H9 (cell line): ENCODE data around the gene MAP4K3. TPM values are rescaled to one million over a fixed set of nuclear protein-coding genes. Genes with fewer than 3 reads are reported as not detected.
"Not testable (repeated sequence)": the region's sequence is repeated elsewhere in the genome, so short reads cannot be mapped to it uniquely, and the experiment has no call there.

Experiments
- DNase-seq: peaks from one replicate; pipeline ENCODE4 v3.0.0-alpha.2; 2017
- H2AFZ ChIP-seq: one replicate; pipeline ENCODE4 v1.6.1; 2013; ENCODE audit warnings: mild to moderate bottlenecking, low read length, control low read depth, moderate library complexity
- H2AK5ac ChIP-seq: 2 replicates; pipeline ENCODE4 v1.6.1; 2013; ENCODE audit warnings: low read length, control low read depth, mixed read lengths; ENCODE audit not compliant: insufficient read length
- H2BK120ac ChIP-seq: one replicate; pipeline ENCODE4 v1.6.1; 2013; ENCODE audit warnings: low read depth, mild to moderate bottlenecking, low read length, control low read depth, inconsistent platforms; ENCODE audit not compliant: poor library complexity, severe bottlenecking
- H2BK12ac ChIP-seq: 2 replicates; pipeline ENCODE4 v1.6.1; 2013; ENCODE audit warnings: low read length, control low read depth, mixed read lengths, low read depth; ENCODE audit not compliant: insufficient read length
- H2BK15ac ChIP-seq: 2 replicates; pipeline ENCODE4 v1.6.1; 2013; ENCODE audit warnings: low read depth, low read length, control low read depth
- H2BK20ac ChIP-seq: one replicate; pipeline ENCODE4 v1.6.1; 2013; ENCODE audit warnings: low read depth, mild to moderate bottlenecking, low read length, control low read depth, inconsistent platforms; ENCODE audit not compliant: poor library complexity, severe bottlenecking
- H2BK5ac ChIP-seq: 2 replicates; pipeline ENCODE4 v1.6.1; 2013; ENCODE audit warnings: low read length, control low read depth, mixed read lengths; ENCODE audit not compliant: insufficient read length
- H3K14ac ChIP-seq: 2 replicates; pipeline ENCODE4 v1.6.1; 2013; ENCODE audit warnings: low read length, control low read depth; ENCODE audit not compliant: insufficient read depth
- H3K18ac ChIP-seq: 2 replicates; pipeline ENCODE4 v1.6.1; 2013; ENCODE audit warnings: low read depth, mild to moderate bottlenecking, mixed read lengths, low read length, control low read depth; ENCODE audit not compliant: insufficient read length
- H3K23ac ChIP-seq: 2 replicates; pipeline ENCODE4 v1.6.1; 2013; ENCODE audit warnings: low read length, control low read depth, mixed read lengths, low read depth; ENCODE audit not compliant: insufficient read length
- H3K23me2 ChIP-seq: 2 replicates; pipeline ENCODE4 v1.6.1; 2013; ENCODE audit warnings: low read depth, mild to moderate bottlenecking, mixed read lengths, low read length, control low read depth; ENCODE audit not compliant: insufficient read length, poor library complexity, severe bottlenecking
- H3K27ac ChIP-seq: 2 replicates; pipeline ENCODE4 v1.5.1; 2013; ENCODE audit warnings: low read length, control low read depth, mixed read lengths, low read depth; ENCODE audit not compliant: insufficient read length
- H3K27me3 ChIP-seq: 2 replicates; pipeline ENCODE4 v1.6.1; 2013; ENCODE audit warnings: low read length, control low read depth, inconsistent platforms; ENCODE audit not compliant: insufficient read depth
- H3K4ac ChIP-seq: 2 replicates; pipeline ENCODE4 v1.6.1; 2013; ENCODE audit warnings: low read depth, mild to moderate bottlenecking, control low read depth, inconsistent platforms, low read length, moderate library complexity
- H3K4me1 ChIP-seq: 2 replicates; pipeline ENCODE4 v1.6.1; 2013; ENCODE audit warnings: low read length, control low read depth, inconsistent platforms; ENCODE audit not compliant: insufficient read depth
- H3K4me2 ChIP-seq: 2 replicates; pipeline ENCODE4 v1.6.1; 2013; ENCODE audit warnings: low read length, control low read depth, mixed read lengths; ENCODE audit not compliant: insufficient read length, insufficient read depth
- H3K56ac ChIP-seq: 2 replicates; pipeline ENCODE4 v1.6.1; 2013; ENCODE audit warnings: low read depth, mild to moderate bottlenecking, mixed read lengths, low read length, control low read depth; ENCODE audit not compliant: insufficient read length
- H3K79me1 ChIP-seq: 2 replicates; pipeline ENCODE4 v1.6.1; 2013; ENCODE audit warnings: low read depth, mild to moderate bottlenecking, moderate library complexity, low read length, control low read depth, inconsistent platforms; ENCODE audit not compliant: insufficient read depth, poor library complexity, severe bottlenecking
- H3K79me2 ChIP-seq: 2 replicates; pipeline ENCODE4 v1.6.1; 2013; ENCODE audit warnings: low read length, control low read depth, inconsistent platforms; ENCODE audit not compliant: insufficient read depth
- H3K9ac ChIP-seq: 2 replicates; pipeline ENCODE4 v1.6.1; 2013; ENCODE audit warnings: low read length, control low read depth, mixed read lengths; ENCODE audit not compliant: insufficient read length; ENCODE audit errors: extremely low read depth
- H3K9me3 ChIP-seq: one replicate; pipeline ENCODE4 v1.6.1; 2013; ENCODE audit warnings: low read depth, low read length, inconsistent platforms; ENCODE audit not compliant: control insufficient read depth
- H3T11ph ChIP-seq: one replicate; pipeline ENCODE4 v1.6.1; 2013; ENCODE audit warnings: mild to moderate bottlenecking, low read length, control low read depth, inconsistent platforms
- H4K20me1 ChIP-seq: one replicate; pipeline ENCODE4 v1.6.1; 2013; ENCODE audit not compliant: control insufficient read depth, insufficient read length, insufficient read depth
- H4K5ac ChIP-seq: 2 replicates; pipeline ENCODE4 v1.6.1; 2013; ENCODE audit warnings: low read depth, mild to moderate bottlenecking, mixed read lengths, low read length, control low read depth; ENCODE audit not compliant: insufficient read length
- H4K8ac ChIP-seq: replicated peaks from 2 replicates; pipeline ENCODE4 v1.6.1; 2013; ENCODE audit warnings: low read length, control low read depth, mixed read lengths, low read depth; ENCODE audit not compliant: insufficient read length
- H4K91ac ChIP-seq: 2 replicates; pipeline ENCODE4 v1.6.1; 2013; ENCODE audit warnings: low read depth, mild to moderate bottlenecking, moderate library complexity, mixed read lengths, low read length, control low read depth; ENCODE audit not compliant: insufficient read length
- H3K27ac Mint-ChIP-seq, 3 experiments: 2 replicates in 2 of 3; 3 replicates in 1 of 3; pipeline ENCODE4 v1.8.0; 2020 to 2021; ENCODE audit warnings: mixed read lengths in 3 of 3, mild to moderate bottlenecking in 1 of 3, moderate library complexity in 1 of 3
- H3K27me3 Mint-ChIP-seq: 2 replicates; pipeline ENCODE4 v1.8.0; 2021; ENCODE audit warnings: low read depth, mild to moderate bottlenecking, moderate library complexity, mixed read lengths
- H3K36me3 Mint-ChIP-seq, 3 experiments: 2 replicates in 2 of 3; 3 replicates in 1 of 3; pipeline ENCODE4 v1.8.0; 2020 to 2021; ENCODE audit warnings: low read depth in 3 of 3, mixed read lengths in 3 of 3; ENCODE audit not compliant: insufficient read depth in 1 of 3
- H3K4me1 Mint-ChIP-seq, 2 experiments: 2 replicates each; pipeline ENCODE4 v1.8.0; 2020; ENCODE audit warnings: mixed read lengths in 2 of 2
- H3K4me3 Mint-ChIP-seq, 2 experiments: 2 replicates in 1 of 2; 3 replicates in 1 of 2; pipeline ENCODE4 v1.8.0; 2020 to 2021; ENCODE audit warnings: mild to moderate bottlenecking in 2 of 2, mixed read lengths in 2 of 2, moderate library complexity in 1 of 2
- H3K9me3 Mint-ChIP-seq, 2 experiments: 2 replicates in 1 of 2; 3 replicates in 1 of 2; pipeline ENCODE4 v1.8.0; 2020; ENCODE audit warnings: mild to moderate bottlenecking in 2 of 2, mixed read lengths in 2 of 2, moderate library complexity in 1 of 2
- WGBS: extraction: QIAGEN DNeasy Blood & Tissue Kit; methylation state at CpG from one replicate; pipeline ENCODE4 v1.1.7; 2013; ENCODE audit warnings: missing lambda C conversion rate, low lambda C conversion rate, mixed read lengths; ENCODE audit not compliant: insufficient read length; ENCODE audit errors: extremely low coverage; 5-methylcytosine and 5-hydroxymethylcytosine counted together
- total RNA-seq: library from RNA; stranded (reverse); gene quantifications from 2 replicates; pipeline ENCODE4 v1.2.1, GENCODE V29; 2021

The MAP4K3 gene
- total RNA-seq, 1 experiment from 2014 or later = 37.9 TPM

- H2AK5ac ChIP-seq, H3K79me1 ChIP-seq, H3K23ac ChIP-seq, DNase-seq, H3K4me2 ChIP-seq, H3K79me2 ChIP-seq, H3K27me3 ChIP-seq, H3K4me1 ChIP-seq, H3K18ac ChIP-seq, H3K9me3 Mint-ChIP-seq, H2BK12ac ChIP-seq, H3K4ac ChIP-seq, H3K27me3 Mint-ChIP-seq, H3K56ac ChIP-seq, H3T11ph ChIP-seq, H3K9me3 ChIP-seq, H3K4me3 Mint-ChIP-seq, H3K14ac ChIP-seq, H4K20me1 ChIP-seq, H2AFZ ChIP-seq, H4K8ac ChIP-seq, H3K23me2 ChIP-seq, H2BK5ac ChIP-seq, H2BK15ac ChIP-seq, H3K27ac ChIP-seq, H4K5ac ChIP-seq, H2BK120ac ChIP-seq, H3K9ac ChIP-seq, H4K91ac ChIP-seq, H3K27ac Mint-ChIP-seq, H2BK20ac ChIP-seq: not testable (repeated sequence)
- Mint-ChIP-seq H3K4me1 (peaks cover 7 to 27% of the 10 kb centered on the region in 2 experiments), H3K36me3 (peaks cover 7 to 12% (median 10%) of the 10 kb centered on the region in 3 experiments; a peak in 6 of 7 replicates)
- WGBS = no CpG with 5 or more reads among the region's 39 CpGs
These were observed 192.7 kb downstream of the MAP4K3 start for GRCh38 chr2:39244241-39244862.
